Hepatocyte (in vitro differentiated cells): ENCODE data around the gene CYYR1.

Experiments
- EZH2 ChIP-seq: fragments of 200-600 bp; sonication (generic); IDR thresholded peaks from 2 replicates; pipeline ENCODE4 v1.6.1; 2016; ENCODE audit warnings: antibody characterized with exemption, mild to moderate bottlenecking, borderline replicate concordance
- TF ChIP-seq, protein P1 (sequence below): fragments of 200-600 bp; sonication (generic); IDR thresholded peaks from 2 replicates; pipeline ENCODE4 v1.5.1; 2016; ENCODE audit warnings: antibody characterized with exemption, mild to moderate bottlenecking; ENCODE audit not compliant: poor library complexity

GRCh38 chr21:26441149-26441548 lies 131.9 kb downstream of the CYYR1 start:
- TF ChIP-seq, protein P1, sequence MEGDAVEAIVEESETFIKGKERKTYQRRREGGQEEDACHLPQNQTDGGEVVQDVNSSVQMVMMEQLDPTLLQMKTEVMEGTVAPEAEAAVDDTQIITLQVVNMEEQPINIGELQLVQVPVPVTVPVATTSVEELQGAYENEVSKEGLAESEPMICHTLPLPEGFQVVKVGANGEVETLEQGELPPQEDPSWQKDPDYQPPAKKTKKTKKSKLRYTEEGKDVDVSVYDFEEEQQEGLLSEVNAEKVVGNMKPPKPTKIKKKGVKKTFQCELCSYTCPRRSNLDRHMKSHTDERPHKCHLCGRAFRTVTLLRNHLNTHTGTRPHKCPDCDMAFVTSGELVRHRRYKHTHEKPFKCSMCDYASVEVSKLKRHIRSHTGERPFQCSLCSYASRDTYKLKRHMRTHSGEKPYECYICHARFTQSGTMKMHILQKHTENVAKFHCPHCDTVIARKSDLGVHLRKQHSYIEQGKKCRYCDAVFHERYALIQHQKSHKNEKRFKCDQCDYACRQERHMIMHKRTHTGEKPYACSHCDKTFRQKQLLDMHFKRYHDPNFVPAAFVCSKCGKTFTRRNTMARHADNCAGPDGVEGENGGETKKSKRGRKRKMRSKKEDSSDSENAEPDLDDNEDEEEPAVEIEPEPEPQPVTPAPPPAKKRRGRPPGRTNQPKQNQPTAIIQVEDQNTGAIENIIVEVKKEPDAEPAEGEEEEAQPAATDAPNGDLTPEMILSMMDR: no peak
- no peak for TF ChIP-seq EZH2
